C4-2B (cell line): ENCODE measurements around the gene COL9A3.

Experiments used
- CTCF ChIP-seq: fragments of 450-650 bp; conservative IDR thresholded peaks from 2 replicates; pipeline ENCODE4 v1.5.1; 2017; ENCODE audit warnings: mild to moderate bottlenecking
- ZFX ChIP-seq: fragments of 450-650 bp; IDR thresholded peaks from 2 replicates; pipeline ENCODE4 v1.6.1; 2017

GRCh38 chr20:62768551-62769287 lies 48.1 kb upstream of the COL9A3 start:
- TF ChIP-seq CTCF (no peak), ZFX (no peak)
